ENCODE results near the gene CSRP2.

The CSRP2 gene

DNA sequence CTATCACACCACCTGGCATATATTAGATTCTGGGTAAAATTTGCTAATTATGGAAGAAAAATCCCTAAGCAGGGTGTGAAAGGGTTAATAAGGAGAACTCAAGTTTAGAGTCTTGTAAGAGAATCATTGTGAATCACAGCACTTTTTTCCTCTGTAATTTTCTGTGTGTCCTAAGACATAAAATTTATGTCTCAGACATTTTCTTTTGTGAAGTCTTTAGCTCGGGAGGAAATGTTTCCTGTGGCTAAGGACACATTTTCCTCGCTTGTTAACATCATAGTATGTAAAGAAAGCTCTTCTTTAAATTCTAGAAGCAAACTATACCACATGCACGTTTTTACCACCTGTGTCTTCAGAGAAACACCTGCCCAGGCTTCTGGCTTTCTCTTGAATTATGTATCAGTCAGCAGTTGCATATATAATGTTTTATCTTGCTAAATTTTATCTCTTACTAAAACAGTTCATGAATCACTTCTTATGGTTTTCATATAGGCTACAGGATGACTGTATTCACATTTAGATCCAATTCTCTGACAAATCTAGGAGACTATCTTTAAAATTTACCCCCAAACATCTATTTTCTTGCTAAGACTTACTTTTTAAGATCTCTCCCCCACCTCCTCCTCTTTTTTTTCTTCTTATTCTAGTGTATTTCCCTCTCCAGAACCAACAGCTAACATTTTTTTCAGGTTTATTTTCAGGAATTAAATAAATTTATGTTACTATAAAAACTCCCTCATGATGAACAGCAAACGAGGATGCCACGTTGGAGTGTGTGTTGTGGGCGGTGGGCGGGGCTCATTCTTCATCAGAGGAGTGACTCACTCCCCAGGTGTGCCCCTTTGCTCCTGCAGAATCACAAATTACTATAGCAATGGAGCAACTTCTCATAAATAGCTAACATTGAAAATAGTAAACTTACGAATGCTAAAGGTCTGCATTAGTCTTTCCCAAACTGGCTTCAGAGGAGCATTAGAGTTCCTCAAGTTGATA lies 11.6 kb upstream of the CSRP2 start:
- peak; percentile 3 for DNase-seq

DNA sequence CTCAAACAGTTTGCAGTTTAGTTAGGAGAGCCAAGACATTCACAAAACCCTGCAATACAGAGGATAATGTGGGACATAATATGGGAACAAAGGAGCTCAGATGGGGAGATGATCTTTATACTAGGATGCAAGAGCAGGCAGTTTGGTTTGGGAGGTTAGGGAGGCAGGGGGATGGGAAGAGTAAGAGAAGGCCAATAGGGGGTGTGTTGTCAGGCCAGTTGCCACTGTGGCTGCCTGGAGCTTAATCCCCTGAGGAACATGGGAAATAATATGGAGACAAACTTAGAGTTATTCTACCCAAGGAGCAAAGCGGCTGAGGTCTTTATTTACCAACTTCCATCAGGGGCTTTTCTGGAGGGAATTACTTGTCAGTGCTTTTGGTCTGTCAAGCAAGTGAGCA lies 10.0 kb upstream of the CSRP2 start:
- no peak for DNase-seq

DNA sequence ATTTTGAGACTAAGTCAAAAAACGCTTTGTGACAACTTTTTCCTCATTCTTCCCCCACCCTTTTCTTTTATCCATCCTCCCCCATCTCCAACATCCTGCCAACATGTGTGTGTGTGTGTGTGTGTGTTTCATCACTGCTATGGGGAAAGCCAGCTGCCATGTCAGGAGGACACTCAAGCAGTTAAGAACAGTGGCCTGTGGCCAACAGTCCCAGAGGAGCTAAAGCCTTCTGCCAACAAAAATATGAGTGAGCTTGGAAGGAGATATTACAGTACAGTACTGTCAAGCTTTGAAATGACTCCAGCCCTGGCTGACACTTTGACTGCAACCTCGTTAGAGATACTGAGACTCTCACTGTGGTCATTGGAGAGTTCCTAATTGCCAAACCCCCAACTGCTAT lies 5.0 kb upstream of the CSRP2 start:
- DNase-seq: no peak

DNA sequence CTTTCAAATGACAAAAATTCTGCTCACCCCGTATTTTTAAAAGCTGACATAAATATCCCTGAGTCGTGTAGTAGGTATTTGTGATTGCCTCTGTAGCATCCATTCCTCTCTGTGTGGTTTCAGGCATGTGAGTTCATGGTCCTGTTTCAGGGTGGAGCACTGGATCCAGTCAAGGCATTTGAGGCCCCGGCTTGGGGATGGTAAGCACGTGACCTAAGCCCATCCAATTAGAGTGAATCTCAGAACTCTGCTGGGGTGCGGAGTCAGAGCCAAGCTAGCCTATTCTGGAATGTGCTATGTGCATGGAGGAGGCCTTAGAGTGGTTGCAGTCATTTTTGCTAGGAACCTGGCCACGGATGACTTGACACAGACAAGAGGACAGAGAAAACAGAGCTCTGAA lies 4.3 kb upstream of the CSRP2 start:
- no peak for DNase-seq

DNA sequence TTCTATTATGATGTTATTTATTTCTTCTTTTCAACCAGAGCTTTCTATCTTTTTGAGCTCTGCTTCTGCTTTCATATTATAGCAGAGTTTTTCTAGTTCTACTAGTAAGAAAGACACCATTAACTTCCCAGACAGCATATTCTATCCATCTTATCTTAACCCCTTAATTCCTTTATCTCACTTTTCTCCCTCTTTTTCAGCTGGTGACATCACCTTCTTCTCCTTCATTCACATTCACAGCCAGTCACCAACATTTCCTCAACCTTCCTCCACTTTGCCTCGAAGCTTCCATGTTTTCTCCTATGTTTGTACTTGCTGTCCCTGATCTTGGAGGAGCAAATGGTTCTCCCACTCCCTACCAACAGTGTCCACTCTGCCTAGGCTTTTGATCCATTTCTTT lies 3.5 kb upstream of the CSRP2 start:
- DNase-seq: no peak

DNA sequence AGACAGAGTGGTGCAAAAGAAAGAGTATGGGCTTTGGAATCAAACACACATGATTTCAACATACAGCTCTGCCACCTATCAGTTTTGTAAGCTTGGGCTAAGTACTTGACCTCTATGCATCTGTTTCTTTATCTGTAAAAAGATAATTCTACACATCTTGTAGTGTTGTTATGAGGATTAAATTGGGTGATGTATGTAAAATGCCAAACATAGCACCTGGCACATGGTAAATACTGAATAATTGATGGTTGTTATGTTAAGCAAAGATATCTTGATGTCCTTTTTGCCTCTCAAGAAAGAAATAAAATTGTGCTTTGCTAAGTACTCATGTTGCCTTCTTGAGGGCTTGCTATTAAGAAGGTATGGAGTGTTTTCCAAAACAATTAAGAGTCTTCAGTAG lies 2.3 kb upstream of the CSRP2 start:
- DNase-seq: no peak

DNA sequence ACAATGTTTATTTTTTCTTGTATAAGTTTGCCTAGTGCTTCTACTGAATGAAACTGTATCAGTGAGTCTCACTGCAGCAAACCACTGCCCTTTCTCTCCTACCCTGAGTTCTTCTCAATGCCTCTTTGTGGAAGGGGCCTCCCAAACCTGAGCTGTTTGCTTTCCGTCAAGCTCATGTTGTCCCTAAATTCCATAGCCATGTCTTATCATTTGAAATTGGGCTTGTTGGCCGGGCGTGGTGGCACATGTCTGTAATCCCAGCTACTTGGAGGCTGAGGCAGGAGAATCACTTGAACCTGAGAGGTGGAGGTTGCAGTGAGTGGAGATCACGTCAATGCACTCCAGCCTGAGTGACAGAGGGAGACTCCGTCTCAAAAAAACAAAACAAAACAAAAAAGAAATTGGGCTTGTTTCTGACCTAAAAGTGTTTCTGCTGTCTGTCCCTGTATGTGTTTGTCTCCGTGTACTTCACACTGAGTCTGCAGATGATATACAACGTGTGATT lies 1.8 kb upstream of the CSRP2 start:
- no peak for DNase-seq

DNA sequence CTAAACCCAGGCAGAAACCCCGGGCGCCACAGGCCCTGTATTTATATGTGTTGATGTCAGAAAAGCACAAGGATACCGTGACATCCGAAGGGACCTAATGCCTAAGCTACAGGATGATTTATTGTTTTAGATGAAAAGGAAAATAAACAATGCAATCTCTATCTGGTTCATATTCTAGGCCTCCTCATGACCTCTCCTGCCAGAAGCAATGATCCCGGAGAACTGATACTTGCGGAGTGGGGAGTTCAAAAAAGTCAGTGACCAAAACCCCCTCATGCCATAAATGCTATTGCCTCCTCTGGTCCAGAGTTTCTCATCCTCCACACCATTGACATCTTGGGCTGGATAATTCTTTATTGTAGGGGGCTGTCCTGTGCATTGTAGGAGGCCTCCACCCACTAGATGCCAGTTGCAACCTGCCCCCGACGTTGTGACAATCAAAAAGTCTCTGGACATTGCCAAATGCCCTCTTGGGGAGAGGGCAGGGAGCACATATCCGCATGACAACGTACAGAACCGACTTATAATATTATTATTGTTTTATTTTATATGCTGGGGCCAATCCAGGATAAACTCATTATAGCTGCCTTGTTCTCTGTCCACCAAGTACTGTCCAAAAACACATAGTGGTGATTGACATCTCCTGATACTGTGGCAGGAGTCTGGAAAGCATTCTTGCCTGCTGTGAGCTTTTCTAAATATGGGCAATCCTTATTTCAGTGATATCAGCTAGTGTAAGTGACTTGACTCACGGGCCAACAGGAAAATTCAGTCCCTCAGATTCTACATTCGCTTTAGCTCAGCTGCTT lies 1.1 kb upstream of the CSRP2 start:
- no peak for DNase-seq

DNA sequence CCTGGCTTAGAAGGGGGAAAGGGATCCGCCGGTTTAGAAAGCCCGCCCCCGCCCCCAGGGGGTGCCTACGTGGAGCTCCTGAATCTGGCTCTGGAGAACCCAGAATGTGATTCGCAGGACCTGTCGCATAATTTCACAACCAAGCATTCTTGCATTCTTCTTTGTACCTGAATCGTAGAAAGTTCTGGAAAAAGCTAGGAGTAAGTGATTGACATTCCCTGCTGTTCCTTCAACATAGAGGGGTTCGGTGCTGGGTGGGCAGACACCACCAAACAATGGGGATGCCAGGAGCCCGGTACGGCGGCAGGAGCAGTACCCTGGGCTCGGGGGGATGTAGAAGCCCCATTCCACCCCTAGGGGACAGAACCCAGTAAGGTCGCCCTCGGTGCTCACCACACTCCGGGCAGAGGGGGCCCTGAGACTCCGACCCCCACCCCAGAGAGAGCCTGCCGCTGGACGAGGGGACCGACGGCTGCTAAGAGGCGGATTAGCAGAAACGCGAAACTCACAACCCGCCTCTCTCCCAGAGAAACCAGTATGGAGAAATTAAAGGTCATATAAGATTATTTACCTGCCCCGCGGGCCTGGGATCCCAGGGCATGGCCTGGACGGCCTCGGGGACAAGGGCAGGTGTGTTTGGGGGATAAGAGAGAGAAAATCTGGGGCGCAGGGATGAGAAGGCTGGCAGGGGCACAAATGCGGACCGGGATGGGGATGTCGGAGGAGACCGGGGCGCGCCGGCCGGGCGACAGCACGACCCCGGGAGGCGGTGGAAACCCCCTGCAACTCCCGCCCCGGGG lies 520 bp downstream of the CSRP2 start:
- DNase-seq: peak; percentile 10

DNA sequence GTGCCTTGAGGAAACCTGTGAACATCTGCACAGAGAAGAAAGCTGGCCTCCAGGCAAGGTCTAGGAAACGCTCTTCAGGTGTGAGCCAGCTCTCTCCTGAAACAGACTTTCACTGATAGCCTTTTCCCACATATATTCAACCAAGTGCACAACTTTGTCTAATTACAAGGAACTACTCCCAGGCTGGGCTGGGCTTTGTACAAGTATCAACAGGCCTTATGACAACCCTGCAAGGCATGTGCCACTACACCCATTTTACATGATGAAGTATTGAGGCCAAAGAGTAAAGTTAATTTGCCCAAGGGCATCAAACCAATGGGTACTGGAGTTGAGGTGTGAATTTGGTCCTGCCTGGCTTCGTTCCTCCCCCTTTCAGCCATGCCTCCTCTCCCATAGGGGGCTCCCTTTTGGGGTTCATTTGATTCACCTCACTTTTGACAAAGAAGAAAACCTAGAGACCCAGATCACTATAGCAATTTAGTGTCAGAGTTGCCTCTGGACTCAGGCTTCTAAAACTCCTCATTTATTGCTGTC lies 2.1 kb downstream of the CSRP2 start:
- no peak for DNase-seq

DNA sequence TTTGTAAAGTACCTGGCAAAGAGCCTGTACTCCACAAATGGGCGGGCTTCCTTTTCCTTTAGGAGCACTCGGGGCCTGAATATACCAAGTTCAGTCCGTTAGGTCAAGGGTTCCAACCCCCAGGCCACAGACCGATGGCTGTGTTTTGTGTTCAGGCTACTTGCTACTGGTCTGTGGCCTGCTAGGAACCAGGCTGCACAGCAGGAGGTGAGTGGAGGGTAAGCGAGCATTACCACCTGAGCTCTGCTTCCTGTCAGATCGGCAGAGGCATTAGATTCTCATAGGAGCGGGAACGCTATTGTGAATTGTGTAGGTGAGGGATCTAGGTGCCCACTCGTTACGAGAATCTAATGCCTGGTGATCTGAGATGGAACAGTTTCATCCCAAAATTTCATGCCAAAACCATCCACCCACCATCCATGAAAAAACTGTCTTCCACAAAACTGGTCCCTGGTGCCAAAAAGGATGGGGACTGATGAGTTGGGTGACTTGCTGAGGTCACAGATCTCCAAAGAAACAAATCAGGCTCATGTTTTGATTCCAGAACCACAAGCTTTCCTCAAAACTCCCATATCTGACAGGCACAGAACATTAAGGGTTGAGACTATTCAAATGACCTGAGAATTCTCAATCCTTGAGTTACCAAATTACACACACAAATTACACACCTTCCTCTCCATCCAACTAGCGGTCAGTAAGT lies 4.2 kb downstream of the CSRP2 start:
- no peak for DNase-seq

DNA sequence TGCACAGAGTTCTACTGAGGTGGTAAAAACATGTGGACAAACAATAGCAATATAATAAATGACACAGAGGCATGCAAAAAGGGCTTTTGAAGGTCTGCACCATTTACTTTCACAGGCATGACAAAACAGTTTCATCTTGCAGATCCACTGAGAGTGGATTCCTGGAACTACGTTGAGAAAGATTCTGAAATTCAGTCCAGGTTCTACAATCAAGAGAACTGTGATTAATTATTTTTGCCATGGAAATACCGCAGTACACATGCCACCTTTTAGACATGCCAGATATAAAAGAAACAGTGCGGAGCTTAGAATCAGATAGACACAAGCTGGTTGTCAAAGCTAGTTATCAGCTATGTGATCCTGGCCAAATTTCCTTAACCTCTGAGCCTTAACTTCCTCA lies 4.8 kb downstream of the CSRP2 start:
- no peak for DNase-seq

DNA sequence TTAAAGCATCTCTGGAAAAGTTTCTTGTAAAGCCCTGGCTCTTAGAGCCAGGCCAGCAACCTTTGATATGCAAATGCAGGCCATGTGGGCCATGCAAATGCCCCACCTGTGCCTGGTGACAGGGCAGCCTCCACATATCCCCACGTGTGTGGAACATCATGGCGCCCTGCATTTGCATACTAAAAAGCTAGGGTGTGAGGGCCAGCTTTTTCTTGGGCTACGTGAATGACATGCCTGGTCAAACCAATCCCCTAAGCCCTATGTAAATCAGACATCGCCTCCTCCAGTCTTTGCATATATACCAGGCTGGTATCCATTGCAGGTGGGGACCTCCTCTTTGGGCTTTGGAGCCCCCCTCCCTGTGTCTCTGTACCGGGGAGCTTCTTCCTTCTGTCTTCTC lies 6.4 kb downstream of the CSRP2 start:
- no peak for DNase-seq

DNA sequence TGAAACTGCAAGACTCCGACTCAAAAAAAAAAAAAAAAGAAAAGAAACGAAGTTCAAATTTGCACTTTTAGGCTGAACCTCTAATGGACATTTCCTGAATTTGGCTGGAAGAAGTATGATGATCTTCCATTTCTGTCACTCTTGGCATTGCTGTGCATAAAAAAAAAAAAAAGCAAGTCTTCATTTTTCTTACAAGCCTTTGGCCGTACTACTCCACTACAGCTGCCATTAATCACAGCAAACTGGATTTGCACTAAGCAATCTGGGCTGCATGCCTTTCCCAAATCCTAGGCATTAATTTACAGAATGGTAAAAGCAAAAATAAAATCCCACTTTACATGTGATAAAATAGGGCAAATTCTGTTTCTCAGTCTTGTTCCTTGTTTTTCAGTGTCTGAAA lies 7.1 kb downstream of the CSRP2 start:
- no peak for DNase-seq

DNA sequence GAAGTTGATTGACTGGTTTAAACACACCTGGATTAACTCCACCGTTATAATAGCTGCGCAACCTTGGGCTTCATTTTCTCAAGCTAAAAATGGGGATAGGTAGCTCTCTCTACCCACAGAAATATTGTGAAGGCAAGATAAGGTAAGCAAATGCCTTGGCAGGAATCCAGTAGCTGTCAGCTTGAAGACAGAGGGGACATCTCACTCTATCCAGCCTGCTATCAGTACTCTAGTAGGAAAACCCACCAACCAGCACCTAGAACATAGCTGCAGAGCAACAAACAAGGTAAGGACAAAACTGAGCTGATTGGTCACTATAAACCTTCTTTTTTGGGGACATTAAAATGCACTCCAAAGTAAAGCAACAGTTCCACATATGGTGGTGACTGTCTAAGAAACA lies 7.7 kb downstream of the CSRP2 start:
- DNase-seq: no peak

DNA sequence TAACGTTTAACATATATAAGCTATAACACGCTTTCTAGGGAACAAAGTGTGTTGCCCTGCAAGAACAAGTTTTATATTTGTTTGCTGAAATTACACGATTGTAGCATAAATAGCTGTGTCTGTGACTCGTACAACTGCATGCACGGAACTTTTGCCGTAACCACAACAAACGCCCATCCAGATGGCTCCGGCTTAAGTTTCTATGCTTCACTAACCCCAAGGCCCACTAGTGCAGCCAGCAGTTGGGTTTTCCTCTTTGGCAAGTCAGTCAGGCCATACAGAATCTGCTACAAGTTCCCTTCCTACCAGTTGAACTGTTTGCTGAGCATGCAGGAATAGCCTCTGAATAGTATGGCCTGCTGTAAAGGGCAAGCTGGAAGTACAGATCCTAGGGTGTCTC lies 12.1 kb downstream of the CSRP2 start:
- DNase-seq: no peak

DNA sequence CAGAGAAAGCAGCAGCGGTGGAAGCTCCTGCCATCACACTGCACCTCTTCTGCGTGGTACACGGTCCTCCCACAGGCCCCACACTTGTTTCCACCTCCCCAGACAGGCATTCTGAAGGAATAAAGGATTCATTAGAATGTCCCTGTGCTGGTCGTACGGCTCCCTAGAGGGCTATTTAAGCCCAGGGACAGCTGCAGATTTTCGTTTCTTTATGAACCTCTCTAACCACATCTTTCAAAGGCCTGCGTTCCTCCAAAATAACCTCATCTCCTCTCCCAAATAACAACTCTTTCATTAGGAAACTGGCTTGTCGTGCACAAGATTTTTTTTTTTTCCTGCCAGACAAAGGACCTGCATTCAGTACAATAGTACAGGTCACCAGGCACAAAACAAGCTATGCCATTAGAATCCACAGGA lies 12.7 kb downstream of the CSRP2 start:
- no peak for DNase-seq

DNA sequence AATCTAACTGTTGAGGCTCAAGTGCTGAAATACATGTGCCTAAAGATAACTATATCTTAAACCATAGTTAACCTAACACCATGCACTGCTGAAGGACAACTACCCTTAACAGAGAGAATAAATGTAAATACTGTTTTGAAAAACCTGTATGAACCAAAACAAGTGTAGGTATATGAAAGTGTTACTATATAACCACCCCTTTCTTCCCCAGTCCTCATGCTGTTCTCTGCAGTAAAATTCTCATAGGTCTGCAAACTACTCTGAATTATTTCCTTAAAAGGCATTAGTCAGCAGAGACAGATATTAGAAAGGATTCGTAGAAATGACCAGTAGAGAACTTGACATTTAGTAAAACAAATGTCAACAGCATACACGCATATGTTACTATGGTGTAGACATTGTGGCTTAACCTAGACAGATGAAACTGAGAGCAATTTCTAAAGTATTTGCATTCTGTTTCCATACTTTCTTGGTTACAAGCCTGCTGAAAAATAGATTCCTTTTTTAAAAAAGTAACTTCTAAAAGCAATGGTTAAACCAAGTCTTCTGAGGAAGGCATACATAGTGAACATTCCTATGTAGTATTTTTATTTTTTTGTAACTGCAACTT lies 13.9 kb downstream of the CSRP2 start:
- no peak for DNase-seq

DNA sequence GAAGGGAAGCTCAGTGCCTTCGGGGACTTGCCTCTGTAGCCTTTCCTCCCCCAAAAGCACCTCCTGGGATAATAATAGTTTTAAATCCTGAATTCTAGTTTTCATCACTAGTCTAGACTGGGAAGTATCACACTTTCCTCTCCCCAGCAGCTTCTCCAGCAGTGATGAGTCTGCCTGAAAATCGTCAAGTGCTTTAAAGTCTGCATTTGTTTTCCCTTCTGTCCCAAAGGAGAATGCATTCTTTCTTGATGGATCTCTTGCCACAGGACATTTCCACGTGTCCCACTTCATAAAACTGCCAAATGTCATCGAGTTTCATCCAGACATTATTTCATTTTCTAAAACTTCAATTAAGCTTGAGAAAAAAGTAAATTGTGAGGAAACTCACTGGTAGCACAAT lies 15.0 kb downstream of the CSRP2 start:
- DNase-seq: no peak

DNA sequence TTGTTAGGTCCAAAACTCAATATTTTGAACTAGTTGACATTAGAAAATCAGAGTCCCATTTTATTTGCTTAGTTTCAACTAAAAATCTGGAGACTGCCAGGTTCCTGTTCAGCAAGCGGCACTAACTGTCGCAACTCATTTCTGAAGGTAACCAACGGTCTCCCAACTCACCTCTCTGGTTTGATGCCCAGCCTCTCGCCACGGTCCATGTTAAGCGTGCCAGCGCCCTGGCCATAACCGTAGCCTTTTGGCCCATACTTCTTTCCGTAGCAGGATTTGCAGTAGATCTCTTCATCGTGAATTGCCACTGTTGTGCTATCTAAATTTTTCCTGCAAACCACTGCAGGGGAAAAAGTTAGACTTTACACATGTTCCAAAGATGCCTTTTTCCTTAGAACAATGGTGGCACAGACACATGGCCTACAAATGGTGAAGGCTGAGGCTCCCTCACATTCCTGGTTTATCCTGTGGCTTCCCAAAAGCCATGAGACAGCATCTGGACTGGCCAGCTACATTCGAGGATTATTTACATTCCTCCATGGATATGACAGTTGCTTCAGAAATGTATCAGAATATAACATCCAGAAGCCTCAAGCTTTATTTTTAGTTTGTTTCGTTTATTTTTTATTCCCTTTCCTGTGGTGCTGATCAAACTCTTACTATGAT lies 15.7 kb downstream of the CSRP2 start:
- DNase-seq: no peak

DNA sequence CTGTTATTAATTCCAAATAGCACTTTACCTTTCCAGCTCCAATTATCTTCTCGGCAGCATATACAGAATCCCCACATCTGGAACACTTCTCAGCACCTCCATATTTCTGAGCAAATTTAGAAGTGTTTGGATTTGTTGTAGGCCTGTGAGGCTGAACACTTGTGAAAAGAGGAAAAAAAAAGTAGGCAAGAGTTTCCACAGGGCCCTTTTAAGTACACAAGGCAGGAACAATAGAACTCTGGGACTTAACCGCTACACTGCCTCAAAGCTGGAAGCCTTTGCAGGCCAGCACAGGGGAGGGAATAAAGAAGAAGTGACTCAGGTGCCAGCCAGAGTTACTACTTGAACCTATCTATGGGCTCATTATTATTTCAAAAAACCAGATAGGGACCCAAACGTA lies 18.6 kb downstream of the CSRP2 start:
- no peak for DNase-seq
